MM.1S (cell line): ENCODE data around the gene SYTL2.

Source experiments
- DNase-seq: peaks from one replicate; pipeline ENCODE4 v3.0.0-alpha.2; 2015
- H2AFZ ChIP-seq: fragments of 300-600 bp; sonication (generic); 2 replicates; pipeline ENCODE4 v1.6.0; 2016; ENCODE audit warnings: antibody characterized with exemption, low read length
- H3F3A ChIP-seq: fragments of 300-600 bp; sonication (generic); 2 replicates; pipeline ENCODE4 v1.6.1; 2016; ENCODE audit warnings: mild to moderate bottlenecking, antibody characterized with exemption, low read length, moderate library complexity, mixed read lengths; ENCODE audit not compliant: insufficient read depth
- H3K27ac ChIP-seq: fragments of 300-600 bp; sonication (generic); 2 replicates; pipeline ENCODE4 v1.5.1; 2016; ENCODE audit warnings: mild to moderate bottlenecking, low read length
- H3K27me3 ChIP-seq: fragments of 300-600 bp; sonication (generic); replicated peaks from 2 replicates; pipeline ENCODE4 v1.6.0; 2016; ENCODE audit warnings: low read length; ENCODE audit not compliant: insufficient read depth
- H3K36me3 ChIP-seq: fragments of 300-600 bp; sonication (generic); replicated peaks from 2 replicates; pipeline ENCODE4 v1.6.1; 2016; ENCODE audit warnings: mild to moderate bottlenecking, low read length, mixed read lengths; ENCODE audit not compliant: insufficient read depth
- H3K4me1 ChIP-seq: fragments of 300-600 bp; sonication (generic); 2 replicates; pipeline ENCODE4 v1.6.1; 2016; ENCODE audit warnings: low read length, mixed read lengths
- H3K4me2 ChIP-seq: fragments of 300-600 bp; sonication (generic); 2 replicates; pipeline ENCODE4 v1.6.0; 2016; ENCODE audit warnings: low read depth, low read length
- H3K4me3 ChIP-seq: fragments of 300-600 bp; sonication (generic); 2 replicates; pipeline ENCODE4 v1.5.1; 2016; ENCODE audit warnings: low read length, mixed read lengths
- H3K79me2 ChIP-seq: fragments of 300-600 bp; sonication (generic); 2 replicates; pipeline ENCODE4 v1.6.1; 2016; ENCODE audit warnings: mixed run types, low read length, mixed read lengths
- H3K9ac ChIP-seq: fragments of 300-600 bp; sonication (generic); 2 replicates; pipeline ENCODE4 v1.6.1; 2016; ENCODE audit warnings: low read length, mixed read lengths
- H3K9me2 ChIP-seq: fragments of 300-600 bp; sonication (generic); replicated peaks from 2 replicates; pipeline ENCODE4 v1.6.1; 2016; ENCODE audit warnings: mild to moderate bottlenecking, low read length, mixed read lengths; ENCODE audit not compliant: insufficient read depth
- H3K9me3 ChIP-seq: fragments of 300-600 bp; sonication (generic); replicated peaks from 2 replicates; pipeline ENCODE4 v1.6.1; 2016; ENCODE audit warnings: mild to moderate bottlenecking, low read length, mixed read lengths; ENCODE audit not compliant: insufficient read depth
- H4K20me1 ChIP-seq: fragments of 300-600 bp; sonication (generic); 2 replicates; pipeline ENCODE4 v1.6.1; 2016; ENCODE audit warnings: mild to moderate bottlenecking, low read length, moderate library complexity, mixed read lengths; ENCODE audit not compliant: insufficient read depth
- EZH2 ChIP-seq: fragments of 300-600 bp; sonication (generic); optimal IDR thresholded peaks from 2 replicates; pipeline ENCODE3; 2017; ENCODE audit warnings: low read depth, mild to moderate bottlenecking, antibody characterized with exemption, low read length, mixed read lengths
- EZH2phosphoT487 ChIP-seq: fragments of 300-600 bp; sonication (generic); IDR thresholded peaks from 2 replicates; pipeline ENCODE4 v1.6.1; 2018; ENCODE audit warnings: antibody characterized with exemption, low read length
- TF ChIP-seq, protein P1 (sequence below): fragments of 300-600 bp; sonication (generic); IDR thresholded peaks from 2 replicates; pipeline ENCODE4 v1.5.1; 2016; ENCODE audit warnings: antibody characterized with exemption, low read length, mixed read lengths

SYTL2 gene

DNA sequence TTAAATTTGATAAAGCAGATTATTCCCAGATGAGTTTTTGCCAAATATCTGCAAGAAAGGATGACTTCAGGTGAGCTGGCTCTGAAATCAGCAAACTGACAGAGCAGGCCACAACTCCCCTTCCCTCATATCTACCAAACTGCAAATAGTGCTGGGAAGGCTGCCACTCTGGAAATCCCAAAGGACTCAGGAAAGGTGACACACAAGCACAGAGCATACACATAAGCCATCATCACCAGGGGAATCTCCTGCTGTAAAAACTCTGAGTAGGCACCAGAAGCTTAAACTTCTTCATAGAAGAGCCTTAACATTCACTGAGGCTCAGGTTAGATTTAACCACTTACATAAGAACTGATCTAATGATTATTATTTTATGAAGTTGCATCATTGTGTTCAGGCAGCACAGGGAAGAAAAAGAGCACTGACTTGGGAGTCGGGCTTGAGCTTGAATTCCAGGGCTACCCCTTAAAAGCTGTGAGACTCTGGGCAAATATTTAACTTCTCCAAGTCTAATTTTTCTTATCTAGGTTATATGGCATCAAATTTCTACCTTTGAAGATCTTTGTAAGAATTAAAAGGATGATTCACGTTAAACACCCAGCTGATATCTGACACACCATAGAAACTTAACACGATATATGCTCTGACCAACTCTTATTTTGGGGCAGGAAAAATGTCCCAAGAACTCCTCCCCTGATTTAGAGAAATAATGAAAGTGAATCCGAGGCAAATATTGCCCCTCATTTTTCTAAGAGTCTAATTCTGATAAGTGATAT lies 15.0 kb downstream of the SYTL2 start:
- Histone ChIP-seq H3K9me2 (no peaks in the 10 kb centered on the region), H4K20me1 (no peaks in the 10 kb centered on the region), H3K27ac (no peak overlapping the region), H2AFZ (no peak overlapping the region), H3K9ac (no peak overlapping the region), H3K27me3 (no peaks in the 10 kb centered on the region), H3K9me3 (no peaks in the 10 kb centered on the region), H3K79me2 (no peaks in the 10 kb centered on the region), H3K4me3 (no peak overlapping the region), H3K36me3 (no peaks in the 10 kb centered on the region), H3K4me1 (peaks cover 21% of the 10 kb centered on the region), H3F3A (peaks cover 7% of the 10 kb centered on the region; the same call in 1 of the 2 replicates), H3K4me2 (no peak overlapping the region)
- DNase-seq, result no peak
- TF ChIP-seq EZH2phosphoT487 (no peak), EZH2 (no peak)
- TF ChIP-seq, protein P1, sequence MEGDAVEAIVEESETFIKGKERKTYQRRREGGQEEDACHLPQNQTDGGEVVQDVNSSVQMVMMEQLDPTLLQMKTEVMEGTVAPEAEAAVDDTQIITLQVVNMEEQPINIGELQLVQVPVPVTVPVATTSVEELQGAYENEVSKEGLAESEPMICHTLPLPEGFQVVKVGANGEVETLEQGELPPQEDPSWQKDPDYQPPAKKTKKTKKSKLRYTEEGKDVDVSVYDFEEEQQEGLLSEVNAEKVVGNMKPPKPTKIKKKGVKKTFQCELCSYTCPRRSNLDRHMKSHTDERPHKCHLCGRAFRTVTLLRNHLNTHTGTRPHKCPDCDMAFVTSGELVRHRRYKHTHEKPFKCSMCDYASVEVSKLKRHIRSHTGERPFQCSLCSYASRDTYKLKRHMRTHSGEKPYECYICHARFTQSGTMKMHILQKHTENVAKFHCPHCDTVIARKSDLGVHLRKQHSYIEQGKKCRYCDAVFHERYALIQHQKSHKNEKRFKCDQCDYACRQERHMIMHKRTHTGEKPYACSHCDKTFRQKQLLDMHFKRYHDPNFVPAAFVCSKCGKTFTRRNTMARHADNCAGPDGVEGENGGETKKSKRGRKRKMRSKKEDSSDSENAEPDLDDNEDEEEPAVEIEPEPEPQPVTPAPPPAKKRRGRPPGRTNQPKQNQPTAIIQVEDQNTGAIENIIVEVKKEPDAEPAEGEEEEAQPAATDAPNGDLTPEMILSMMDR, result no peak

DNA sequence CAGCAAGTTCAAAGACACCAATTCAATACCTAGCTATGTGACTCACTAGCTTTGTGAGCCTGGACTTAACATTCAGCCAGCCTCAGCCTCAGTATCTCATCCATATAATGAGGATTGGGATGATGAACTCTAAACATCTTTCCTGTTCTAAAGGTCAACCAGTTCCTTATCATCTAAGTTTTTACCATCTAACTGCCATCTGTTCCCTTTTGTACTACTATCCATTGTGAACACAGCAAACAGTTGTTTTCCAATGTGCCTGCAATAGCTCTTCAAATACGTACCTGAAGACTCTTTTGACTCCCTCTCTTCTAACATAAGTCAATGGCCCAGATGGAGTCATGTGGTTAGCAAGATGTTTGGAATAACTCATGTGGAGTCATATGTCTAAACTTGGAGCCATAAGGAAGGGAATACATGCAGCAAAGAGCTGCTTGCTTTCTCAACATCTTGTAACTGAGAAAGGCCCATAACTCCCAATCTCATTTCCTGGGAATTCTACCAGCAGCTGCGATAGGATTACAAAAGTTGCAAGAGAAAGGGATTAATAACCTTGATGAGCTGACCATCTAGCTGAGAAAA lies 19.4 kb downstream of the SYTL2 start:
- Histone ChIP-seq H3K9me2 (no peaks in the 10 kb centered on the region), H3K4me1 (no peaks in the 10 kb centered on the region), H3K36me3 (no peaks in the 10 kb centered on the region), H3K9ac (no peak overlapping the region), H3K79me2 (no peaks in the 10 kb centered on the region), H3K27ac (no peak overlapping the region), H3K4me2 (no peak overlapping the region), H3K4me3 (no peak overlapping the region), H3F3A (no peaks in the 10 kb centered on the region), H3K27me3 (no peaks in the 10 kb centered on the region), H4K20me1 (no peaks in the 10 kb centered on the region), H2AFZ (no peak overlapping the region), H3K9me3 (no peaks in the 10 kb centered on the region)
- TF ChIP-seq, protein P1, result no peak
- DNase-seq, result no peak

DNA sequence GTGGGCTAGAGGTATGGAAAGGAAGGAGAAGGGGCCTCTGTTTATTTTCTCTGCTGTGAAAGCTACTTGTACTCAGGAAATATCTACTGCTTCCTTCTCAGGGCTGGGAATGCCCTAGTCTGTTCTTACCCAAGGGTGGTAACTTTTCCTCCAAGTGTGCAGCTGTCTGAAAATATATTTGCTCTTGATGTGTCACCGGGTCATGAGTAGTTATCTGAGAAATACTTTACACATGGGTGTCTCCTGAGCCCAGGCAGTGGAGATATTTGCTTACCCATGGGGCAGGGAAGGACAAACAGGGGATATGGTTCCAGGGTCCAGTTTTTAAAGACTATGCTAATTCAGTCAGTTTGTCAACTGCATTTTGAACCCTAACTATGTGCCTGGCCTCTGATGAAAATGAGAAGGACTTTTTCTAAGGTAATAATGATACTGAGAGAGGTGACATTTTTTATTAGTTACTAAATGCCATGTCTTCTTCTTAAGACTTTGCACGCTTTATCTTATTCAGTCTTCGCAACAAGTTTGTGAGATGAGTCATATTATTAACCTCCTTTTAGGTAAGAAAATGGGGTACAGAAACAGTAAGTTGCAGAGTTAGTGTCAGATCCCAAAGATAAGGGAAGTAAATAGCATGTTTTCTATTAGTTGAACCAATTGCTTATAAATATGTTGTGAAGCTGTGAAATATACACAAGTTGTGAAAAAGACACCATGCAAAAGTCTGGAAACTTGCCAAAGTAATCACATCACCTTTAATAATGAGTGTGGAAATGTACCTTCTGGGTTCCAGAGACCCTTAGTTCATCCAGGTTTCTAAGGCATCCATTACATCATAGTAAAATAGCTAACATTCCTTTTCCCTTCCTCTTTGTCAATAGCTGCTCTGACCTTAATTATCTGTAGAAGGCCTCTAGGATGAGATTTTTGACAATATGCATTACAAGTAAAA lies 22.9 kb downstream of the SYTL2 start:
- H3K4me2 ChIP-seq, result no peak overlapping the region
- H3K79me2 ChIP-seq, result no peaks in the 10 kb centered on the region
- H3K9ac ChIP-seq, result no peak overlapping the region
- no peaks in the 10 kb centered on the region for H3K27me3 ChIP-seq
- no peaks in the 10 kb centered on the region for H3F3A ChIP-seq
- H3K9me2 ChIP-seq, result no peaks in the 10 kb centered on the region
- no peaks in the 10 kb centered on the region for H3K9me3 ChIP-seq
- H3K27ac ChIP-seq, result no peak overlapping the region
- no peaks in the 10 kb centered on the region for H3K36me3 ChIP-seq
- H3K4me3 ChIP-seq, result no peak overlapping the region
- no peak for DNase-seq
- no peaks in the 10 kb centered on the region for H3K4me1 ChIP-seq
- TF ChIP-seq EZH2phosphoT487 (no peak), EZH2 (no peak)
- no peak overlapping the region for H2AFZ ChIP-seq
- H4K20me1 ChIP-seq, result no peaks in the 10 kb centered on the region
